AG10803 (cell line): ENCODE results near the gene MRPL32.

ENCODE experiments used
- DNase-seq: peaks from one replicate; pipeline ENCODE4 v3.0.0; 2010; ENCODE audit warnings: low read depth
- H3K4me3 ChIP-seq: 2 replicates; pipeline ENCODE4 v1.5.1; 2011; ENCODE audit warnings: mild to moderate bottlenecking, low read length, control low read depth
- CTCF ChIP-seq: conservative IDR thresholded peaks from 2 replicates; pipeline ENCODE4 v1.5.1; 2011; ENCODE audit warnings: mild to moderate bottlenecking, low read length, control low read depth, inconsistent platforms

Gene MRPL32

GRCh38 chr7:42980514-42980913 is 48.3 kb downstream of the MRPL32 start:
- DNase-seq, result no peak
- TF ChIP-seq CTCF, result no peak
- no peak overlapping the region for H3K4me3 ChIP-seq

DNA sequence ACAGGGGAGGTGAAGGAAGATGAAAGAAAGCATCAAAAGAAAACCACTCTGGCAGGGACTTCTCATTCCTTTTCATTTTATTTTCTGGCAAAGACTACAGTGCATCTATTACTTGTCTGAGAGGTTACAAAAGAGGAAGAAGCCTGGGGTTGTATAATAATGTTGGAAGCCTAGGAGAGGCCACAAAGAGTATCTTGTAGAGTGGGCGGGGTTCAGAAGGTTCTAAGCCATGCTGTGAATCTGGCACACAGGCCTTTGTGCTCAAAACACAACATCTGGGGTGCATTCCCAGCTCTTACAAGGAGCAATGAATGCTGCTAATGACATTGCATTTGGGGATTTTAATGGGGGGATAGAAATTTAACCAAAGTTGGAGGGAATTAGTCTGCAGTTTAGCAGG is 49.4 kb downstream of the MRPL32 start:
- TF ChIP-seq CTCF, result no peak
- H3K4me3 ChIP-seq, result no peak overlapping the region
- peak; percentile 37 for DNase-seq

DNA sequence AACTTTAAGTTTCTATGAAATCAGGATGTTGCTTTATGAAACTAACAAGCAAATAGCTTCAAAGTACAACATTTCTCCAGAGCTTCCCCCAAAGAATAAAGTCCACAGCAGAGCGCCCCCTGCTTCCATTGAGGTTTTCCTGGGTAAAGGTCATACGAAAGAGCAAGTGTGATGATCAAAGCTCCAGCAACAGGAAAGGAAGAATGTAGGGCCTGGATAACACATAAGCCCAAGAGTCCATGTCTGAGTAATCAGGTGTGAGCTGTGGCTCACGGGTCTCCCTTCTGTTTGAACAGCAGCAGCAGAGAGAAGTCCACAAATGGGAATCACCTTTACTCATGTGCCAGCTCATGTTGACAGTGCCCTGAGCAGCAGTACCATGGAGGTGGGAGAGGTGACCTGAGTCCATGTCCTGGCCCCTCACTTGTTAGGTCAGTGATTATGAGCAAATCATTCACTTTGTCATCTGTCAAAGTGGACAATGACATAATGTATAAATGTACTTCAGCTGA is 50.5 kb downstream of the MRPL32 start:
- no peak for DNase-seq
- no peak for TF ChIP-seq CTCF
- H3K4me3 ChIP-seq, result no peak overlapping the region

DNA sequence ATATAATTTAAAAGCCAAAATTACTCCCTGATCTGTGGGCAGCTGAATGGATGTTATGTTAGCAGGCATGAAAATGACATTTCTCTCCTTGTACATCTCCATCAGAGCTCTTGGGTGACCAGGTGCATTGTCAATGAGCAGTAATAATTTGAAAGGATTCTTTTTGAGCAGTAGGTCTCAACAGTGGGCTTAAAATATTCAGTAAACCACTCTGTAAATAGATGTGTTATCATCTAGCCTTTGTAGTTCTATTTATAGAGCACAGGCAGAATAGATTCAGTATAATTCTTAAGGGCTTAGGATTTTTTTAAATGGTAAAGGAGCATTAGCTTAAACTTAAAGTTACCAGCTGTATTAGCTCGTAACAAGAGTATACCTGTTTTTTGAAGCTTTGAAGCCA is 52.0 kb downstream of the MRPL32 start:
- no peak overlapping the region for H3K4me3 ChIP-seq
- DNase-seq, result no peak
- TF ChIP-seq CTCF, result no peak

DNA sequence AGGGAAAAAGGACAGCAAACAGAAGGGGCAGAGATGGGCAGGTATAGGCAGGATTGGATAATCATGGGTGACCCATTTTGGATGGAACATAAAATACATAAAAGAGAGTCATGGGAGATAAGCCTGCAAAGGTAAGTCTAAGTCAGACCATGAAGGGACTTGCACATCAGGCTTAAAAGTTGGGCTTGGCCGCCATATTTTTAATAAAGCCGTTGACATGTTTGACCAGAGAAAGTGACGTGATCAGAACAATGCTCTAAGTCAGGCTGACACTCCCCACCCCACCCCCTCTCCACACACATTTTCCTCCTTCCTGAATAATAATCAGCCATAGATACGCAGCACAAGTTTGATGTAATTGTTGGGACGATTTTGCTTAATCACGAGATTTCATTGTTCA is 54.0 kb downstream of the MRPL32 start:
- DNase-seq, result no peak
- no peak for TF ChIP-seq CTCF
- no peak overlapping the region for H3K4me3 ChIP-seq

DNA sequence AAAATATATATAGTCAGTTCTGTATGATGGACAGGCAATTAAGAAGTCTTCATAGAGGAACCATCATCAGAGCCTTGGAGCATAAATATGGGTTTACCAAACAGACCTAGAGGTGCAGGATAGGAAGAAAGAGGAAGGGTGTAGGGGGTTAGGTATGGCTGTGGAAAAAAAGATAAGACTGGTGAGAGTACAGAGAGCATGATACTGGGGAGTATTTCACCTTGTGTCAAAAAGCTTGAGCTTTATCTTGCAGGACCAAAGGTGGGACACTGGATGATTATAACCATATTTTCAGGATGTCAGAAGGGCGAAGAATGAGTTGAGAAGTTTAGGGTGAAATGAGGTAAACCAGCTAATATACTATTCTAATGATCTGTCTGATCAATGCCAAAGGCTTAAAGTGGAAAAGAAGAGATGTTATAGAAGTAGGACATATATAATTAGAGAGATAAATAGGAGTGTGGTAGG is 54.6 kb downstream of the MRPL32 start:
- DNase-seq, result no peak
- no peak overlapping the region for H3K4me3 ChIP-seq
- no peak for TF ChIP-seq CTCF
